ENCODE data around the gene RNF7.
"Not testable (repeated sequence)": the region's sequence is repeated elsewhere in the genome, so short reads cannot be mapped to it uniquely, and the experiment has no call there.

The RNF7 gene

DNA sequence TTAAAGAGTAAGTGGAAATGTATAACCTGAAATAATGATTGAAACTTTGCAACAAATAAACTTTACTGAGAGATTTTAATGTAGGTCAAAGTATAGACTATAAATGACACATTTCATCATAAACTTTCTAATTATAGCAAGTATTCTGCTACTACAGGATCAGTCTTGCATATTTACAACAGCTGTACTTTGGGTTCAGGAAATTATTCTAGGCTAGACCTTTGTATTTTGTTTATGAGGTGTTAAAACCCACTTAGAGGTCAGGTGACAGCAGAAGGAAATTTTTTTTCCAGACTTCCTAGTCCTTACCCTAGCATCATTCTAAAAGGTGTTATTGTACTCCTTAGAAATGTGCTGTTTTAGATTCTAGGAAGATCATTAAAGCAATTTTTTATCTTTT lies 2.3 kb downstream of the RNF7 start:
- ChIA-PET POLR2A (interaction anchor here (1.0 to 1.5 kb wide), 2 partner anchors 56 to 135 kb away, joined by 3 to 4 read pairs; no protein-coding TSS in a partner anchor), CTCF (interaction anchor here (0.6 to 3.4 kb wide), 13 partner anchors 12 to 178 kb away, joined by 3 to 22 read pairs (median 4); no protein-coding TSS in a partner anchor)
- DNase-seq: no peak
- Histone ChIP-seq H3K27ac (ENCODE audit: insufficient read depth in 1 of 2, low read depth in 1 of 2, low read length in 2 of 2, poor library complexity in 1 of 2, severe bottlenecking in 2 of 2) (peak overlapping the region in 1 of 2 experiments; percentile 95), H3K4me3 (ENCODE audit: control insufficient read depth in 1 of 7, extremely low read depth in 1 of 7, insufficient read depth in 4 of 7, low read depth in 2 of 7, low read length in 6 of 7) (peak overlapping the region in 3 of 7 experiments; percentile 19 to 98 (median 25)), H3K9me3 (ENCODE audit: control extremely low read depth in 1 of 5, control insufficient read depth in 4 of 5, insufficient read depth in 2 of 5, low read depth in 1 of 5, low read length in 4 of 5) (no peaks in the 10 kb centered on the region), H3K27me3 (replicated peaks in 2 of 5; ENCODE audit: control insufficient read depth in 4 of 5, insufficient read depth in 5 of 5, low read length in 4 of 5) (no peaks in the 10 kb centered on the region), H3K4me1 (ENCODE audit: control extremely low read depth in 1 of 4, control insufficient read depth in 4 of 4, insufficient read depth in 4 of 4, low read length in 3 of 4) (peaks cover 18 to 45% (median 29%) of the 10 kb centered on the region in 4 experiments), H3K36me3 (ENCODE audit: control insufficient read depth in 4 of 4, insufficient read depth in 4 of 4, low read length in 3 of 4) (peaks cover 2 to 22% (median 13%) of the 10 kb centered on the region in 4 experiments)

DNA sequence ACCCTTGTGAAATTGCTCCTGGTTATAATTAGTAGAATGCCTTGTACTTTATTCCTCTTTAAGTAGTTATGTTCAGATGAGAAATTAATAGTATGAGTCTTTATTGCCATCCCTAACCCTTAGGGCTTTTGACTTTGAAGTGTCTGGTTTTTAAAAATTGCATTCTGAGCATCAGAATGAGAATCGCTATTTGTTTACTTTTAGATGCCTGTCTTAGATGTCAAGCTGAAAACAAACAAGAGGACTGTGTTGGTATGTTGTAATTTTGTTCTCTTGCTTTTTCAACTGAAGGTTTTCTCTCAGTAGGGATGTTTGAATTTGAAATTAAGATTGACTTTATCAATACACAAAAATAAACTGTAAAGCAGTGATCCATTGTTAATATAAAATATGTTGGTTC lies 5.2 kb downstream of the RNF7 start:
- no peak overlapping the region for H3K4me3 ChIP-seq (ENCODE audit: control insufficient read depth in 1 of 7, extremely low read depth in 1 of 7, insufficient read depth in 4 of 7, low read depth in 2 of 7, low read length in 6 of 7)
- ChIA-PET CTCF (no interaction called here), POLR2A (no interaction called here)
- H3K27ac ChIP-seq (ENCODE audit: insufficient read depth in 1 of 2, low read depth in 1 of 2, low read length in 2 of 2, poor library complexity in 1 of 2, severe bottlenecking in 2 of 2): no peak overlapping the region
- H3K36me3 ChIP-seq (ENCODE audit: control insufficient read depth in 4 of 4, insufficient read depth in 4 of 4, low read length in 3 of 4): peaks cover 3 to 45% (median 27%) of the 10 kb centered on the region in 4 experiments
- peaks cover 15 to 35% (median 21%) of the 10 kb centered on the region in 4 experiments for H3K4me1 ChIP-seq (ENCODE audit: control extremely low read depth in 1 of 4, control insufficient read depth in 4 of 4, insufficient read depth in 4 of 4, low read length in 3 of 4)
- no peaks in the 10 kb centered on the region for H3K27me3 ChIP-seq (replicated peaks in 2 of 5; ENCODE audit: control insufficient read depth in 4 of 5, insufficient read depth in 5 of 5, low read length in 4 of 5)
- no peaks in the 10 kb centered on the region for H3K9me3 ChIP-seq (ENCODE audit: control extremely low read depth in 1 of 5, control insufficient read depth in 4 of 5, insufficient read depth in 2 of 5, low read depth in 1 of 5, low read length in 4 of 5)
- DNase-seq: no peak
- WGBS (ENCODE audit: insufficient coverage): no CpG with 5 or more reads among the region's 1 CpG

DNA sequence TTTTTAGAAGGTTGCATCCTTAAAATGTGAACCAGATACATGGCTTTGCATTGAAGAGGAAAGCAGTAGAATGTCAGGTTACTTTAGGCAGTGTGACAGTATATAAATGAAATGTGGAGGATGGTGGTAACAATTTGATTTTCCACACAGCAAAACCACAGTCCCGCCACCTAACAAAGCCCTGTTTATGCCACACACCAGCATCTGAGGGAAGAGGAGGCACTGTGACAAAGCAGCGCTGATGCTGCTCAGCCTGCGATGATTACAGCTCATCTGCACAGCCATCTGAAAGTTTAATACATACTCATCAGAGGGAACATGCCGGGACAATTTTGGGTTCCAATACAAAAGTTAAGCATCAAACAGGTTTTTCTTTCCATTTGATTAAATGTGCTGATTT lies 8.9 kb downstream of the RNF7 start:
- 100% methylated on average over 1 of the region's 4 CpGs for WGBS (ENCODE audit: insufficient coverage)

DNA sequence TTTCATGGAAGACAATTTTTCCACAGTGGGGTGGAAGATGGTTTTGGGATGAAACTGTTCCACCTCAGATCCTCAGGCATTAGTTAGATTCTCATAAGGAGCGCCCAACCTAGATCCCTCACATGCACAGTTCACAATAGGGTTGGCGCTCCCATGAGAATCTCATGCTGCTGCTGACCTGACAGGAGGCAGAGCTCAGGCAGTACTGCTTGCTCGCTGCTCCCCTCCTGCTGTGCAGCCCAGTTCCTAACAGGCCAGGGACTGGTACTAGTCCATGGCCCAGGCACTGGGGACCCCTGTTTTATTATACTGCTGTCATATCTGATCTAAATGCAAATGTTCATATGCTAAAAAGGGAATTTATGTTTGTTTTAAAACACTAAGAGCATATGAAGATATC lies 15.3 kb downstream of the RNF7 start:
- peaks cover 0 to 17% (median 4%) of the 10 kb centered on the region in 4 experiments for H3K36me3 ChIP-seq (ENCODE audit: control insufficient read depth in 4 of 4, insufficient read depth in 4 of 4, low read length in 3 of 4)
- no peak for DNase-seq
- ChIA-PET POLR2A (no interaction called here), CTCF (interaction anchor here (0.8 to 1.7 kb wide), 5 partner anchors 9 to 160 kb away, joined by 3 to 5 read pairs (median 4); no protein-coding TSS in a partner anchor)
- H3K4me3 ChIP-seq (ENCODE audit: control insufficient read depth in 1 of 7, extremely low read depth in 1 of 7, insufficient read depth in 4 of 7, low read depth in 2 of 7, low read length in 6 of 7): no peak overlapping the region
- H3K4me1 ChIP-seq (ENCODE audit: control extremely low read depth in 1 of 4, control insufficient read depth in 4 of 4, insufficient read depth in 4 of 4, low read length in 3 of 4): no peaks in the 10 kb centered on the region
- no peak overlapping the region for H3K27ac ChIP-seq (ENCODE audit: insufficient read depth in 1 of 2, low read depth in 1 of 2, low read length in 2 of 2, poor library complexity in 1 of 2, severe bottlenecking in 2 of 2)
- no peaks in the 10 kb centered on the region for H3K27me3 ChIP-seq (replicated peaks in 2 of 5; ENCODE audit: control insufficient read depth in 4 of 5, insufficient read depth in 5 of 5, low read length in 4 of 5)
- H3K9me3 ChIP-seq (ENCODE audit: control extremely low read depth in 1 of 5, control insufficient read depth in 4 of 5, insufficient read depth in 2 of 5, low read depth in 1 of 5, low read length in 4 of 5): no peaks in the 10 kb centered on the region
- 96% methylated on average over 3 of the region's 3 CpGs for WGBS (ENCODE audit: insufficient coverage)

More for the DNA sequence above, 8.9 kb downstream of the RNF7 start:
- Histone ChIP-seq H3K36me3 (ENCODE audit: control insufficient read depth in 4 of 4, insufficient read depth in 4 of 4, low read length in 3 of 4) (peaks cover 3 to 63% (median 30%) of the 10 kb centered on the region in 4 experiments), H3K4me1 (ENCODE audit: control extremely low read depth in 1 of 4, control insufficient read depth in 4 of 4, insufficient read depth in 4 of 4, low read length in 3 of 4) (peaks cover 0 to 2% (median 0%) of the 10 kb centered on the region in 4 experiments), H3K4me3 (ENCODE audit: control insufficient read depth in 1 of 7, extremely low read depth in 1 of 7, insufficient read depth in 4 of 7, low read depth in 2 of 7, low read length in 6 of 7) (no peak overlapping the region), H3K27me3 (replicated peaks in 2 of 5; ENCODE audit: control insufficient read depth in 4 of 5, insufficient read depth in 5 of 5, low read length in 4 of 5) (no peaks in the 10 kb centered on the region), H3K9me3 (ENCODE audit: control extremely low read depth in 1 of 5, control insufficient read depth in 4 of 5, insufficient read depth in 2 of 5, low read depth in 1 of 5, low read length in 4 of 5) (no peaks in the 10 kb centered on the region), H3K27ac (ENCODE audit: insufficient read depth in 1 of 2, low read depth in 1 of 2, low read length in 2 of 2, poor library complexity in 1 of 2, severe bottlenecking in 2 of 2) (no peak overlapping the region)
- ChIA-PET POLR2A (no interaction called here), CTCF (interaction anchor here (1.3 to 1.6 kb wide), 2 partner anchors 98 to 168 kb away, joined by 3 read pairs; no protein-coding TSS in a partner anchor)
- DNase-seq: no peak

DNA sequence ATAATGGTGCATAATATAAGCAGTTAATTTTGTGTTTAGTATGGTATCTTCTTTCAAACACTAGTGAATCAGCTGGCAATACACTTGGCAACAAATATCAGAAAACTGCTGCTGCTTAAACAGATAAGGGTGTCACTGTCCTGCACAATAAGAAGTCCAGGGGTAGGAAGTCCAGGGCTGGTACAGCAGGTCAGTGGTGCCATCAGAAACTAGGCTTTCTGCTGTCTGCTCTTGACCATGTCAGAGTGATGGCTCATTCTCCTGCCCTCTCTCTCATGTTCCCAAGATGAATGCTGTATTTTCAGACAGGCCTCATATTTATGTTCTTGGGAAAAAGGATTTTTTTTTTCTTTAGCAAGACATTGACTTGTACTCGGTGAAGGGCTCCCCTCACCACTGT lies 15.9 kb downstream of the RNF7 start:
- Histone ChIP-seq H3K27me3 (replicated peaks in 2 of 5; ENCODE audit: control insufficient read depth in 4 of 5, insufficient read depth in 5 of 5, low read length in 4 of 5) (no peaks in the 10 kb centered on the region), H3K36me3 (ENCODE audit: control insufficient read depth in 4 of 4, insufficient read depth in 4 of 4, low read length in 3 of 4) (peaks cover 0 to 12% (median 4%) of the 10 kb centered on the region in 4 experiments), H3K9me3 (ENCODE audit: control extremely low read depth in 1 of 5, control insufficient read depth in 4 of 5, insufficient read depth in 2 of 5, low read depth in 1 of 5, low read length in 4 of 5) (no peaks in the 10 kb centered on the region), H3K4me3 (ENCODE audit: control insufficient read depth in 1 of 7, extremely low read depth in 1 of 7, insufficient read depth in 4 of 7, low read depth in 2 of 7, low read length in 6 of 7) (no peak overlapping the region), H3K27ac (ENCODE audit: insufficient read depth in 1 of 2, low read depth in 1 of 2, low read length in 2 of 2, poor library complexity in 1 of 2, severe bottlenecking in 2 of 2) (no peak overlapping the region), H3K4me1 (ENCODE audit: control extremely low read depth in 1 of 4, control insufficient read depth in 4 of 4, insufficient read depth in 4 of 4, low read length in 3 of 4) (no peaks in the 10 kb centered on the region)
- no peak for DNase-seq
- 100% methylated on average over 1 of the region's 1 CpG for WGBS (ENCODE audit: insufficient coverage)
- POLR2A ChIA-PET: no interaction called here
- CTCF ChIA-PET: interaction anchor here (1.3 to 1.5 kb wide), 2 partner anchors 15 to 126 kb away, joined by 3 read pairs; no protein-coding TSS in a partner anchor

DNA sequence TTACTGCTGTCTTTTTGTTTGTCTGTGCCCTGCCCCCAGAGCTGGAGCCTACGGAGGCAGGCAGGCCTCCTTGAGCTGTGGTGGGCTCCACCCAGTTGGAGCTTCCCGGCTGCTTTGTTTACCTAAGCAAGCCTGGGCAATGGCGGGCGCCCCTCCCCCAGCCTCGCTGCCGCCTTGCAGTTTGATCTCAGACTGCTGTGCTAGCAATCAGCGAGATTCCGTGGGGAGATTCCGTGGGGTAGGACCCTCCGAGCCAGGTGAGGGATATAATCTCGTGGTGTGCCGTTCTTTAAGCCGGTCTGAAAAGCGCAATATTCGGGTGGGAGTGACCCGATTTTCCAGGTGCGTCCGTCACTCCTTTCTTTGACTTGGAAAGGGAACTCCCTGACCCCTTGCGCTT lies 24.5 kb downstream of the RNF7 start:
- H3K9me3 ChIP-seq (ENCODE audit: control extremely low read depth in 1 of 5, control insufficient read depth in 4 of 5, insufficient read depth in 2 of 5, low read depth in 1 of 5, low read length in 4 of 5); H3K36me3 ChIP-seq (ENCODE audit: control insufficient read depth in 4 of 4, insufficient read depth in 4 of 4, low read length in 3 of 4); DNase-seq; H3K27ac ChIP-seq (ENCODE audit: insufficient read depth in 1 of 2, low read depth in 1 of 2, low read length in 2 of 2, poor library complexity in 1 of 2, severe bottlenecking in 2 of 2); H3K27me3 ChIP-seq (replicated peaks in 2 of 5; ENCODE audit: control insufficient read depth in 4 of 5, insufficient read depth in 5 of 5, low read length in 4 of 5); CTCF ChIA-PET; POLR2A ChIA-PET; H3K4me3 ChIP-seq (ENCODE audit: control insufficient read depth in 1 of 7, extremely low read depth in 1 of 7, insufficient read depth in 4 of 7, low read depth in 2 of 7, low read length in 6 of 7): not testable (repeated sequence)
- 98% methylated on average over 7 of the region's 19 CpGs for WGBS (ENCODE audit: insufficient coverage)
- H3K4me1 ChIP-seq (ENCODE audit: control extremely low read depth in 1 of 4, control insufficient read depth in 4 of 4, insufficient read depth in 4 of 4, low read length in 3 of 4): peaks cover 18 to 29% (median 20%) of the 10 kb centered on the region in 4 experiments

DNA sequence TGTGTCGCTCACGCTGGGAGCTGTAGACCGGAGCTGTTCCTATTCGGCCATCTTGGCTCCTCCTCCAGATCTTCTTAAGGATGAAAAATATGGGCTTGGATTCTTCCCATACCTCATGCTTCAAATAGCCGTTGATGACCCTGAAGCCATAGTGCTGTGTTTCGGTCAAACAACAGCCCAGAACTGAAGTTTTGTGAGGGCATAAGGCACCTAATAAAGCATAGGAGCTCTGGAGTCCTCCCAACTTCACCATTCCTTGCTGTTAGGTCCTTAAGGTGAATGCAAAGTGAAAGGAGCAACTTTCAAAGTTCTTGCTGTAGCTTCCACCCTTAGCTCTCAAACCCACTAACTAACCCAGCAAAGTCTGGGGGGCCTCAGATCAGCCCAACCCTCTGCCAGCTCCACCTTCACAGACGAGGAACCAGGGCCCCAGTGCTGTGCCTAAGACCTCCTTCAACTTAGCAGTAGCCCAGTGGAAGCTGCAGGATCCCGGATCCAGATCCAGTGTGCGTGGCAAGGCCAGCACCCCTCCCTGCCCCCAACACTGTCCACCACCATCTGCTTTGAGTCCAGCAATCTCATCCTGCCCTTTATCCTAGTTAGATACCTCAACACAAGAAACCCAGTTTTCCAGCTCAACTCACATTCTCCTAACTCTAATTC lies 25.1 kb downstream of the RNF7 start, which contains the start of gene GRK7:
TSS of gene GRK7 (plus strand) at position 321 of the 663 bp plus-strand sequence. CDS start 14,877 bp downstream, outside the sequence.
- H3K4me3 ChIP-seq (ENCODE audit: control insufficient read depth in 1 of 7, extremely low read depth in 1 of 7, insufficient read depth in 4 of 7, low read depth in 2 of 7, low read length in 6 of 7): no peak within 1 kb of the TSS
- no peaks in the 10 kb centered on the region for H3K36me3 ChIP-seq (ENCODE audit: control insufficient read depth in 4 of 4, insufficient read depth in 4 of 4, low read length in 3 of 4)
- peaks cover 20 to 36% (median 23%) of the 10 kb centered on the region in 4 experiments for H3K4me1 ChIP-seq (ENCODE audit: control extremely low read depth in 1 of 4, control insufficient read depth in 4 of 4, insufficient read depth in 4 of 4, low read length in 3 of 4)
- CTCF ChIA-PET: interaction anchor here (0.8 to 1.6 kb wide), 3 partner anchors 8 to 81 kb away, joined by 3 to 5 read pairs (median 4); no protein-coding TSS in a partner anchor
- 94% methylated on average over 5 of the region's 9 CpGs for WGBS (ENCODE audit: insufficient coverage)
- POLR2A ChIA-PET: interaction anchor here (0.5 kb wide), 1 partner anchor 52 kb away, joined by 3 read pairs; no protein-coding TSS in a partner anchor
- no peaks in the 10 kb centered on the region for H3K9me3 ChIP-seq (ENCODE audit: control extremely low read depth in 1 of 5, control insufficient read depth in 4 of 5, insufficient read depth in 2 of 5, low read depth in 1 of 5, low read length in 4 of 5)
- no peak within 1 kb of the TSS for H3K27ac ChIP-seq (ENCODE audit: insufficient read depth in 1 of 2, low read depth in 1 of 2, low read length in 2 of 2, poor library complexity in 1 of 2, severe bottlenecking in 2 of 2)
- DNase-seq: no peak
- H3K27me3 ChIP-seq (replicated peaks in 2 of 5; ENCODE audit: control insufficient read depth in 4 of 5, insufficient read depth in 5 of 5, low read length in 4 of 5): no peaks in the 10 kb centered on the region
